Uterus (tissue), 4 donors: Measurements from ENCODE around the gene SCN5A. TPM values are rescaled to one million over a fixed set of nuclear protein-coding genes. Genes with fewer than 3 reads are reported as not detected.

ENCODE experiments used
- DNase-seq, 2 donors: peaks; one replicate each; pipeline ENCODE4 v3.0.0-alpha.2; 2019 to 2020
- H3K27ac ChIP-seq, 2 donors: fragments of 200-600 bp; sonication (generic); 1 replicate in 1 of 2; 2 replicates in 1 of 2; pipeline ENCODE4 v1.5.1; 2016 to 2018
- H3K27me3 ChIP-seq, 2 donors: fragments of 200-600 bp; sonication (generic); one replicate each; pipeline ENCODE4 v1.5.1; 2018 to 2019; ENCODE audit warnings: control low read depth in 1 of 2
- H3K36me3 ChIP-seq, 2 donors: fragments of 200-600 bp; sonication (generic); one replicate each; pipeline ENCODE4 v1.5.1; 2019; ENCODE audit warnings: control low read depth in 1 of 2
- H3K4me1 ChIP-seq, 2 donors: fragments of 200-600 bp; sonication (generic); one replicate each; pipeline ENCODE4 v1.5.1; 2018 to 2019; ENCODE audit warnings: control low read depth in 1 of 2
- H3K4me3 ChIP-seq, 2 donors: fragments of 200-600 bp; sonication (generic); 1 replicate in 1 of 2; 2 replicates in 1 of 2; pipeline ENCODE4 v1.5.1; 2018 to 2019; ENCODE audit warnings: mild to moderate bottlenecking in 1 of 2
- H3K9me3 ChIP-seq, 2 donors: fragments of 200-600 bp; sonication (generic); one replicate each; pipeline ENCODE4 v1.5.1; 2019; ENCODE audit warnings: control low read depth in 1 of 2
- POLR2A ChIP-seq, 2 donors: fragments of 450-650 bp; IDR thresholded peaks; one replicate each; pipeline ENCODE4 v1.6.1; 2016; ENCODE audit warnings: antibody characterized with exemption in 2 of 2, mild to moderate bottlenecking in 1 of 2, moderate library complexity in 1 of 2
- intact Hi-C: fragments of 100-400 bp; cut with DNase I; formaldehyde crosslinking; loops from one replicate; pipeline ENCODE4 v1.15.1; 2023; ENCODE audit warnings: low total_unique reads
- total RNA-seq, 4 donors: library from RNA; depleted of rRNA in 3 of 4; stranded (reverse); fragments of >200 nt in 3 of 4; gene quantifications; one replicate each; pipeline versions ENCODE4 v1.1.0 to v1.2.4, GENCODE V29; 2014 to 2023
- TF ChIP-seq, protein P1 (sequence below), 4 experiments: fragments of 200-600 bp in 2 of 4; fragments of 450-650 bp in 2 of 4; sonication (generic) in 2 of 4; IDR thresholded peaks; one replicate each; pipeline ENCODE4 v1.5.1; 2016 to 2019; ENCODE audit warnings: antibody characterized with exemption in 4 of 4, mild to moderate bottlenecking in 2 of 4, moderate library complexity in 1 of 4
- donor health status: DM: yes; HTN: yes; CAD: no.

SCN5A gene
- total RNA-seq, 4 donors from 2014 or later = under 0.01 to 3.2 (median 1.6) TPM; not detected in 1

DNA sequence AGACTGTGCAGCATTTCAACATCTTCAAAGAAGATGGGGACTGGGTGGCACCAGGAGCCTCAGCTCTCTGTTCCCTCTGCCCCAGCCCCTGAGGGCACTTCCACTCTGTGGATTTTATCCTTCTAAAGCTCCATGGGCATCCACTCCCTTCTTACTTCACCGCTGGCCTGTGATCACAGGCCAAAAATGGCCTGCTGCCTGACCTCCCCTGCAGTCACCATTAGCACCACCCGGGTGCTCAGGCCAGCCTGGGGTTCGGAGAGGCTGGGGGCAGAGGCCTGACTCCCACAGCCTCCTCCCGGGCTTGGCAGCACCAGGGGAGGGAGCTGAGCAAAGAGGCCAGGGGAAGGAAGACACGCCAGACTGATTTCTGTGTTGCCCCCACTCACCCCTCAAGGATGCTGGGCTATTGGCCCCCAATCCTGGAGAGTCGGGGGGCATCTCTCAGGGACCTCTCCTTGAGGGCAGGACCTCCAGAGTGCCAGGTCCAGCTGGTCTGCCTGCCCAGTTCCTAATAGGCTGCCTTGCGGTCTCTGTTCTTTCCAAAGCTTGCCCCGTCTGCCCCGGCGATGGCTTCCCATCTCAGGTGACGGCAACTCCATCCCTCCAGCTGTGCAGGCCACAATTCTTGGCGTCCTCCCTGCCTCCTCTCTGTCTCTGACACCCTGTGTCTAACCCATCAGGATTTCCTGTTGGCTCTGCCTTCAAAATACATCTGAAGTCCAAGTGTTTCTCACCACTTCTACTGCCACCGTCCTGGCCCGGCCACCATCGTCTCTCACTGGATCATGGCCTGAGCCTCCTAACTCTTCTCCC lies 86.2 kb downstream of the SCN5A start:
- Histone ChIP-seq H3K27me3 (no peaks in the 10 kb centered on the region), H3K36me3 (no peaks in the 10 kb centered on the region), H3K27ac (no peak overlapping the region), H3K4me3 (no peak overlapping the region), H3K9me3 (no peaks in the 10 kb centered on the region), H3K4me1 (no peaks in the 10 kb centered on the region)
- no peak for DNase-seq
- intact Hi-C loops = no loop called here
- TF ChIP-seq POLR2A (IDR thresholded peaks at IDR 0.05) = no peak
- TF ChIP-seq, protein P1, sequence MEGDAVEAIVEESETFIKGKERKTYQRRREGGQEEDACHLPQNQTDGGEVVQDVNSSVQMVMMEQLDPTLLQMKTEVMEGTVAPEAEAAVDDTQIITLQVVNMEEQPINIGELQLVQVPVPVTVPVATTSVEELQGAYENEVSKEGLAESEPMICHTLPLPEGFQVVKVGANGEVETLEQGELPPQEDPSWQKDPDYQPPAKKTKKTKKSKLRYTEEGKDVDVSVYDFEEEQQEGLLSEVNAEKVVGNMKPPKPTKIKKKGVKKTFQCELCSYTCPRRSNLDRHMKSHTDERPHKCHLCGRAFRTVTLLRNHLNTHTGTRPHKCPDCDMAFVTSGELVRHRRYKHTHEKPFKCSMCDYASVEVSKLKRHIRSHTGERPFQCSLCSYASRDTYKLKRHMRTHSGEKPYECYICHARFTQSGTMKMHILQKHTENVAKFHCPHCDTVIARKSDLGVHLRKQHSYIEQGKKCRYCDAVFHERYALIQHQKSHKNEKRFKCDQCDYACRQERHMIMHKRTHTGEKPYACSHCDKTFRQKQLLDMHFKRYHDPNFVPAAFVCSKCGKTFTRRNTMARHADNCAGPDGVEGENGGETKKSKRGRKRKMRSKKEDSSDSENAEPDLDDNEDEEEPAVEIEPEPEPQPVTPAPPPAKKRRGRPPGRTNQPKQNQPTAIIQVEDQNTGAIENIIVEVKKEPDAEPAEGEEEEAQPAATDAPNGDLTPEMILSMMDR (IDR thresholded peaks at IDR 0.05) = no peak

DNA sequence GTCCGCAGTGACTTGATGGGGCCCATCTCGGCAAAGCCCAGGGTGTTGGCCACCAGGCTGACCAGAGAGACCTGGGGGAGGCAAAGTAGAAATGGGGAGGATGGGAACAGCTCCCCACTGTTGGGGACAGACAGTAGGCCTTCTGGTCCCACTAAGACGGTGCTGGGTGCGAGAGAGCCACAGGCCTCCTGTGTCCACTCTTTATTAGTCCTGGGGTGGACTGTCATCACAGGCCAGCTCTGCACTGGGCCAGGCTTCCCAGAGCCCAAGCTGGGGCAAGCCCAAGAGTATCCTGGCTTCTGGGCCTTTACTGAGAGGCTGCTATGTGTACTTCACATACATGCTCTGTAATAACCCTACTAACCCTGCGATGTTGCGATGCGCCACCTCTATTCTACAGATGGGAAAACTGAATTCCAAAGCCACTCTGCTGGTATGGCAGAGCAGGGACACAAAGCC lies 87.0 kb downstream of the SCN5A start:
- Histone ChIP-seq H3K4me1 (no peaks in the 10 kb centered on the region), H3K36me3 (no peaks in the 10 kb centered on the region), H3K4me3 (no peak overlapping the region), H3K27ac (no peak overlapping the region), H3K9me3 (no peaks in the 10 kb centered on the region), H3K27me3 (no peaks in the 10 kb centered on the region)
- TF ChIP-seq, protein P1 (IDR thresholded peaks at IDR 0.05) = no peak
- no peak for TF ChIP-seq POLR2A (IDR thresholded peaks at IDR 0.05)
- intact Hi-C loops = no loop called here
- no peak for DNase-seq

DNA sequence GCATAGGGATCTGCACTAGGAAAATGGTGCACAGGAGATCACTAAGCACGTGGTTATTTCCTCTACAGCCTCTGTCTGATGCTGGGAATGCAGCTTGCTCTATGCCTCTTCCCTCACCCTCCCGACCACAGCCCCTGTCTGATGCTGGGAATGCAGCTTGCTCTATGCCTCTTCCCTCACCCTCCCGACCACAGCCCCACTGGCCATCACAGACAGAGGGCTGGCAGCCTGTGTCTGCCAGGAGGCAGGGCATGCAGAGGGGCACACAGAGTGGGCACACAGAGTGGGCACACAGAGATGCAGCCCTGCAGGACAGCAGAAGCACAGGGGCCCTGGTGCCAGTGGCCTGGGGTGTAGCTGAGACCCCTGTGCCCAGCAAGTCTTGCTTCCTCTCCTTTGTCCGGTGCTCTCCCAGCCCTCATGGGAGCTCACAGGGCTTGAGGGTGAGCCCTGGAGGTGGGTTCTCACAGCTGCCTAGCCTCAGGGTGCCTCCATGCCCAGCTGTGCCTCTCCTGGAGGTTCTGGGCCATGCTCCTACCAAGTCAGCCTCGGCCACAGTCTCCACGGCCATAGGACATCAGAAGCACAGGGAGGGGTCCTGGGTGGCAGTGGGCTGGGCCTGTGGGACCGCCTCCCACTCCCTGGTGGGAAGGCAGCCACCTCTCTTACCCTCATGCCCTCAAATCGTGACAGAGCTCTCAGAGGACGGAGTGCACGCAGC lies 87.6 kb downstream of the SCN5A start:
- intact Hi-C loops = no loop called here
- no peaks in the 10 kb centered on the region for H3K27me3 ChIP-seq
- no peak for TF ChIP-seq POLR2A (IDR thresholded peaks at IDR 0.05)
- TF ChIP-seq, protein P1 (IDR thresholded peaks at IDR 0.05) = no peak
- no peaks in the 10 kb centered on the region for H3K4me1 ChIP-seq
- no peak overlapping the region for H3K27ac ChIP-seq
- H3K9me3 ChIP-seq = no peaks in the 10 kb centered on the region
- H3K4me3 ChIP-seq = no peak overlapping the region
- no peak for DNase-seq
- no peaks in the 10 kb centered on the region for H3K36me3 ChIP-seq

DNA sequence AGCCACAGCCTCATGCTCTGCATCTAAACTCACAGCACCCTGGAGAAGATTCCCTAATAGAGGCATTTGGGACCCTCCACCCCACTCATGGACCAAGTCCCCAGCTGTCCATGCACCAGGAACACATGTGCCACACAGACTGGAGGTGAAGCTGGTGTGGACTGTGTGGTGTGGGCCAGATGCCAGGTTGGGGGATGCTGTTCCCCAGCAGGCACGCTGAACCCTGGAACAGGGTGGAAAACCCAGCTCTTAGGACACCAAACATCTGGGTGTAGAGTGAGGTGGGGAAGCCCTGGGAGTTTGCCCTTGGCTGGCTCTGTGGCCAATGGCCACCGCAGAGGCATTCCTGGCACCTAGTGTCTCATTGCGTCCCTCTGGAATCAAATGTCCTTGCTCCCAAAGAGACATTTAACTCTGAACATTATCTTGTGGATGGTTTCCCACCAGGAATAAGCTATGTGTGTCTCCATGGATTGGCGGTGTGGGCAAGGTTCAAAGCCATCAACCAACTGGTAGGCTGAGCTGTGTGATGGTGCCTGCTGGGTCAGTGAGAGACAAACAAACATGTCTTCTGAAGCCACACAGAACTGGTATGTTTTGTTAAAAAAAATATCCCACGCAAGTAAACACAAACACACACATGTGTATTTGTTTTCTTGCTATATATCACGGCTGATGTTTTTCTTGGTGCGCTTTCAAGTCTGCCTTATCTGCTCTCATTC lies 88.3 kb downstream of the SCN5A start:
- TF ChIP-seq POLR2A (IDR thresholded peaks at IDR 0.05) = no peak
- TF ChIP-seq, protein P1 (IDR thresholded peaks at IDR 0.05) = no peak
- DNase-seq = no peak

More for the DNA sequence above, 88.3 kb downstream of the SCN5A start:
- intact Hi-C loops = no loop called here
- H3K4me1 ChIP-seq = no peaks in the 10 kb centered on the region
- H3K4me3 ChIP-seq = no peak overlapping the region
- H3K27me3 ChIP-seq = no peaks in the 10 kb centered on the region
- H3K36me3 ChIP-seq = no peaks in the 10 kb centered on the region
- no peak overlapping the region for H3K27ac ChIP-seq
- H3K9me3 ChIP-seq = no peaks in the 10 kb centered on the region
